Common myeloid progenitor, CD34-positive (primary cell): ENCODE measurements around the gene ZNF24.

Experiments
- CTCF ChIA-PET: fragments of 350-600 bp; sonication (Branson Sonifier 250); formaldehyde crosslinking; loops from one replicate; lab custom pipeline; 2021; ENCODE audit warnings: antibody characterized with exemption; lab: Charles Lee
- POLR2A ChIA-PET: fragments of 350-600 bp; sonication (Branson Sonifier 250); formaldehyde crosslinking; loops from one replicate; lab custom pipeline; 2021; ENCODE audit warnings: antibody characterized with exemption; lab: Charles Lee
- DNase-seq, 3 donors: peaks; one replicate each; pipeline versions ENCODE4 v3.0.0 to v3.0.0-alpha.2; 2013
- H3K27ac ChIP-seq, 2 experiments: 1 replicate in 1 of 2; 2 replicates in 1 of 2; pipeline ENCODE4 v1.7.0; 2013; ENCODE audit warnings: inconsistent platforms in 2 of 2, low read length in 2 of 2, mild to moderate bottlenecking in 2 of 2, low read depth in 1 of 2, moderate library complexity in 1 of 2; ENCODE audit not compliant: severe bottlenecking in 2 of 2, insufficient read depth in 1 of 2, poor library complexity in 1 of 2
- H3K27me3 ChIP-seq, 5 experiments: replicated peaks in 2 of 5; 1 replicate in 3 of 5; 2 replicates in 2 of 5; pipeline versions ENCODE4 v1.6.1 to v1.7.0; 2013; ENCODE audit warnings: low read length in 4 of 5, mild to moderate bottlenecking in 2 of 5, moderate library complexity in 2 of 5, inconsistent platforms in 1 of 5; ENCODE audit not compliant: insufficient read depth in 5 of 5, control insufficient read depth in 4 of 5
- H3K36me3 ChIP-seq, 4 experiments: 1 replicate in 2 of 4; 2 replicates in 2 of 4; pipeline versions ENCODE4 v1.6.1 to v1.7.0; 2013; ENCODE audit warnings: low read length in 3 of 4, control low read depth in 1 of 4, mild to moderate bottlenecking in 1 of 4; ENCODE audit not compliant: control insufficient read depth in 4 of 4, insufficient read depth in 4 of 4
- H3K4me1 ChIP-seq, 4 experiments: 1 replicate in 3 of 4; 2 replicates in 1 of 4; pipeline versions ENCODE4 v1.6.1 to v1.7.1; 2013; ENCODE audit warnings: low read length in 3 of 4, mild to moderate bottlenecking in 3 of 4, control low read depth in 1 of 4, inconsistent platforms in 1 of 4, moderate library complexity in 1 of 4; ENCODE audit not compliant: control insufficient read depth in 4 of 4, insufficient read depth in 4 of 4; ENCODE audit errors: control extremely low read depth in 1 of 4
- H3K4me3 ChIP-seq, 7 experiments: 1 replicate in 4 of 7; 2 replicates in 3 of 7; pipeline versions ENCODE4 v1.5.1 to v1.7.0; 2013; ENCODE audit warnings: mild to moderate bottlenecking in 7 of 7, low read length in 6 of 7, moderate library complexity in 6 of 7, inconsistent platforms in 2 of 7, low read depth in 2 of 7, control low read depth in 1 of 7; ENCODE audit not compliant: insufficient read depth in 4 of 7, control insufficient read depth in 1 of 7; ENCODE audit errors: extremely low read depth in 1 of 7
- H3K9me3 ChIP-seq, 5 experiments: 1 replicate in 4 of 5; 2 replicates in 1 of 5; pipeline versions ENCODE4 v1.6.1 to v1.7.1; 2013; ENCODE audit warnings: low read length in 4 of 5, mild to moderate bottlenecking in 2 of 5, inconsistent platforms in 1 of 5, low read depth in 1 of 5, moderate library complexity in 1 of 5; ENCODE audit not compliant: control insufficient read depth in 4 of 5, insufficient read depth in 2 of 5; ENCODE audit errors: control extremely low read depth in 1 of 5
- WGBS: methylation state at CpG from one replicate; pipeline ENCODE4 v1.1.5; 2013; ENCODE audit not compliant: insufficient coverage; 5-methylcytosine and 5-hydroxymethylcytosine counted together

The ZNF24 gene

GRCh38 chr18:35386600-35387100, 42.4 kb upstream of the ZNF24 start:
- Histone ChIP-seq H3K27ac (no peak overlapping the region), H3K4me1 (peaks cover 0 to 4% (median 2%) of the 10 kb centered on the region in 4 experiments), H3K27me3 (peaks cover 0 to 3% (median 0%) of the 10 kb centered on the region in 5 experiments), H3K9me3 (no peaks in the 10 kb centered on the region), H3K36me3 (no peaks in the 10 kb centered on the region), H3K4me3 (no peak overlapping the region)
- DNase-seq, result peak; percentile 86 to 95 (median 91)
- CTCF ChIA-PET, result interaction anchor here (0.6 to 2.3 kb wide), 14 partner anchors 8 to 265 kb away, joined by 3 to 16 read pairs (median 3); no protein-coding TSS in a partner anchor
- POLR2A ChIA-PET, result interaction anchor here (0.6 kb wide), 1 partner anchor 83 kb away, joined by 3 read pairs; no protein-coding TSS in a partner anchor
- 19% methylated on average over 7 of the region's 7 CpGs for WGBS

- ChIA-PET POLR2A (no interaction called here), CTCF (interaction anchor here (0.7 to 1.4 kb wide), 3 partner anchors 12 to 395 kb away, joined by 3 to 6 read pairs (median 3); no protein-coding TSS in a partner anchor)
- Histone ChIP-seq H3K27me3 (peaks cover 0 to 3% (median 0%) of the 10 kb centered on the region in 5 experiments), H3K4me1 (peaks cover 0 to 4% (median 2%) of the 10 kb centered on the region in 4 experiments), H3K36me3 (no peaks in the 10 kb centered on the region), H3K27ac (no peak overlapping the region), H3K4me3 (no peak overlapping the region), H3K9me3 (no peaks in the 10 kb centered on the region)
- no peak for DNase-seq
- 95% methylated on average over 2 of the region's 2 CpGs for WGBS
Measured at GRCh38 chr18:35383136-35383535, 38.9 kb upstream of the ZNF24 start.

- CTCF ChIA-PET, result no interaction called here
- 100% methylated on average over 2 of the region's 2 CpGs for WGBS
- no peak for DNase-seq
- peaks cover 0 to 1% (median 0%) of the 10 kb centered on the region in 5 experiments for H3K27me3 ChIP-seq
- no peak overlapping the region for H3K4me3 ChIP-seq
- H3K9me3 ChIP-seq, result no peaks in the 10 kb centered on the region
- no peak overlapping the region for H3K27ac ChIP-seq
- POLR2A ChIA-PET, result no interaction called here
- H3K4me1 ChIP-seq, result peaks cover 0 to 14% (median 11%) of the 10 kb centered on the region in 4 experiments
- H3K36me3 ChIP-seq, result no peaks in the 10 kb centered on the region
Measured at GRCh38 chr18:35379421-35379820, 35.2 kb upstream of the ZNF24 start.

- H3K36me3 ChIP-seq, result no peaks in the 10 kb centered on the region
- H3K27ac ChIP-seq, result no peak overlapping the region
- ChIA-PET POLR2A (no interaction called here), CTCF (no interaction called here)
- H3K27me3 ChIP-seq, result no peaks in the 10 kb centered on the region
- WGBS, result 90% methylated on average over 4 of the region's 4 CpGs
- H3K4me1 ChIP-seq, result peaks cover 0 to 14% (median 11%) of the 10 kb centered on the region in 4 experiments
- no peak for DNase-seq
- no peak overlapping the region for H3K4me3 ChIP-seq
- H3K9me3 ChIP-seq, result no peaks in the 10 kb centered on the region
Measured at GRCh38 chr18:35378574-35378896, 34.3 kb upstream of the ZNF24 start.

- Histone ChIP-seq H3K4me1 (peaks cover 0 to 14% (median 11%) of the 10 kb centered on the region in 4 experiments), H3K36me3 (no peaks in the 10 kb centered on the region), H3K9me3 (no peaks in the 10 kb centered on the region), H3K27me3 (no peaks in the 10 kb centered on the region), H3K27ac (no peak overlapping the region), H3K4me3 (no peak overlapping the region)
- ChIA-PET CTCF (no interaction called here), POLR2A (no interaction called here)
- WGBS, result 94% methylated on average over 4 of the region's 14 CpGs
- no peak for DNase-seq
Measured at GRCh38 chr18:35377875-35378573, 33.8 kb upstream of the ZNF24 start.

GRCh38 chr18:35376742-35377695, 32.8 kb upstream of the ZNF24 start, which contains the start of gene ZNF396:
ZNF396 (minus strand) TSS chr18:35377337; CDS start chr18:35374292, 3,045 bp downstream.
- Histone ChIP-seq H3K9me3 (no peaks in the 10 kb centered on the region), H3K4me1 (peaks cover 0 to 14% (median 11%) of the 10 kb centered on the region in 4 experiments), H3K27ac (peak within 1 kb of the TSS in 1 of 2 experiments; percentile 62), H3K27me3 (no peaks in the 10 kb centered on the region), H3K36me3 (no peaks in the 10 kb centered on the region), H3K4me3 (peak within 1 kb of the TSS; percentile 59 to 77 (median 73))
- DNase-seq, result peak; percentile 59 to 89 (median 89)
- ChIA-PET CTCF (no interaction called here), POLR2A (no interaction called here)
- 2% methylated on average over 69 of the region's 78 CpGs for WGBS
